Immature natural killer cell (primary cell): ENCODE measurements around the gene ITGB1. TPM values are rescaled to one million over a fixed set of nuclear protein-coding genes. Genes with fewer than 3 reads are reported as not detected.

Source experiments
- DNase-seq, 3 donors: peaks; one replicate each; pipeline ENCODE4 v3.0.0; 2022; ENCODE audit warnings: mixed read lengths in 1 of 3
- H3K27ac Mint-ChIP-seq, 6 donors: one replicate each; pipeline ENCODE4 v1.8.0; 2020; ENCODE audit warnings: mixed read lengths in 6 of 6, mild to moderate bottlenecking in 5 of 6, inconsistent platforms in 4 of 6, moderate library complexity in 3 of 6
- H3K27me3 Mint-ChIP-seq, 3 donors: one replicate each; pipeline ENCODE4 v1.8.0; 2020 to 2021; ENCODE audit warnings: low read depth in 3 of 3, mild to moderate bottlenecking in 3 of 3, mixed read lengths in 3 of 3, moderate library complexity in 3 of 3, inconsistent platforms in 1 of 3
- H3K36me3 Mint-ChIP-seq, 3 donors: one replicate each; pipeline ENCODE4 v1.8.0; 2020; ENCODE audit warnings: mixed read lengths in 3 of 3, inconsistent platforms in 2 of 3, mild to moderate bottlenecking in 2 of 3
- H3K4me1 Mint-ChIP-seq, 2 donors: one replicate each; pipeline ENCODE4 v1.8.0; 2020; ENCODE audit warnings: inconsistent platforms in 2 of 2, mild to moderate bottlenecking in 2 of 2, mixed read lengths in 2 of 2, moderate library complexity in 1 of 2
- H3K4me3 Mint-ChIP-seq, 5 donors: one replicate each; pipeline ENCODE4 v1.8.0; 2020; ENCODE audit warnings: mild to moderate bottlenecking in 5 of 5, mixed read lengths in 5 of 5, inconsistent platforms in 3 of 5, moderate library complexity in 3 of 5
- H3K9me3 Mint-ChIP-seq, 6 donors: one replicate each; pipeline ENCODE4 v1.8.0; 2020; ENCODE audit warnings: mild to moderate bottlenecking in 6 of 6, mixed read lengths in 6 of 6, inconsistent platforms in 4 of 6, moderate library complexity in 3 of 6
- polyA plus RNA-seq, 3 donors: library from polyadenylated mRNA; unstranded; fragments of 300-500 nt; fragmentation: Illumina TruSeq; gene quantifications; one replicate each; pipeline ENCODE4 v1.2.3, GENCODE V29; 2021

Gene ITGB1
- polyA plus RNA-seq, 3 donors from 2014 or later, result 241 to 320 (median 276) TPM

DNA sequence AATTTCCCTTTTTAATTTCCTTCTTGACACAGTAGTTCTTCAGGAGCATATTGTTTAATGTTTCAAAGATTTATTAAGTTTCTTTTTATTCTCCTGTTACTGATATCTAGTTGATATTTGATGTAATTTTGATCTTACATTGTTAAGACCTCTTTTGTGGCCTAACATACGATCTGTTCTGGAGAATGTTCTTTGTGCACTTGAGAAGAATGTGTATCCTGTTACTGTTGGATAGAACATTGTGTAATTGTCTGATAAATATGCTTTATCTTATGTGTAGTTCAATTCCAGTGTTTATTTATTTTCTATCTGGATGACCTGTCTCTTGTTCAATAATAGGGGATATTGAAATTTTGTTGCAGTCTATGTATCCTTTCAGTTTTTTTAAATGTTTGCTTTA is 106.7 kb downstream of the ITGB1 start:
- peaks cover 0 to 6% of the 10 kb centered on the region in 2 donors for H3K4me1 Mint-ChIP-seq
- peaks cover 0 to 2% (median 0%) of the 10 kb centered on the region in 6 donors for H3K9me3 Mint-ChIP-seq
- H3K4me3 Mint-ChIP-seq, result no peak overlapping the region
- no peak overlapping the region for H3K27ac Mint-ChIP-seq
- no peaks in the 10 kb centered on the region for H3K36me3 Mint-ChIP-seq
- no peak for DNase-seq
- no peaks in the 10 kb centered on the region for H3K27me3 Mint-ChIP-seq
